Activated T-cell treated with anti-CD3 and anti-CD28 coated beads, Interleukin-2, amount 50 U/mL, for 48 hours (primary cell): ENCODE results near the gene HNRNPU.
"Not testable (repeated sequence)": the region's sequence is repeated elsewhere in the genome, so short reads cannot be mapped to it uniquely, and the experiment has no call there.

Experiments used
- DNase-seq, 2 experiments: peaks; one replicate each; pipeline ENCODE4 v3.0.0-alpha.2; 2020

HNRNPU gene

DNA sequence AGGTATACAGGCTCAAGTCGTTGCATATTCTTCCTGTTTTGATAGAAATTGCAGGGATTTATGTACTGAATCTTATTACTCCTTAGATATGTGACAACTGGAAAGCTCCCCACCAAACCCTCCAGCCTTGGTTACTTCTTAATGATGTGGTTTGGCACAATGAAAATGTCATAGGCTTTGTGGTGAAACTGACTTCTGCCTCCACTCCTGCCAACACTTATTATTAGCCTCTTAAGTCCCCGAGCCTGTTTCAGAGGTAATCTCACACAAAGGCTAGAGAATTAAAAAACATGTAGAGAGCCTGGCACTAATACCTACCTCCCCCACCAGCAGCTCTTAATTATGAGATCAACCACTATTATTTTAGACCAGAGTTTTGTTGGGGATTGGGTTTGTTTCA, 24.7 kb downstream of the HNRNPU start:
- no peak for DNase-seq

DNA sequence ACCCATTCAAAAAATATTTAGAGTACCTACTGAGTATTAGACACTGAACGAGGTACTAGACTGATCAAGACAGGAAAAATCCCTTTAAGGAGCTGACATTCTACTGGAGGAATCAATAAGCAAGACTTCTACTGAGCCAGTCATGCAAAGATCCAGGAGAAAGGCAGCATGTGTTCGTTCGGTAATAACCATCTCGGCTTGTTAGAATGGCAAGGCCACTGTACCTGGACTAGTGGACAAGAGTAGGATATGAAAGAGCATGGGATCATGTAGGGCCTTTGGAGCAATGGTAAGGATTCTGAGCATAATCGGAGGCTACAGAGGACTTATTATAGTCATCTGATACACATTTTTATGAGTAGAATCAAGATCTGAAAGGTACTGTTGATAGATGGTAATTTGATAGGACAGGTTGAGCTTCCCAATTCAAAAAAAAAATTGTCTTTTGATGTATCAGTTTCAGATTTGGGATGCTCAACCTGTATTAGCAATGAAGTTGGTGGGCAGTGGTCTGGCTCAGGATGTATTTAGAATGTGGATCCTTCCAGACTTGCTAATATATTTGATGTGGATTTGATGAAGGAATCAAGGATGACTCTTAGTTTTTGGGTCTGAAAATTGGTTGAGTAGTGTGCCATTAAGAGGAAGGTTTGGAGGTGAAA, 26.6 kb downstream of the HNRNPU start:
- no peak for DNase-seq

DNA sequence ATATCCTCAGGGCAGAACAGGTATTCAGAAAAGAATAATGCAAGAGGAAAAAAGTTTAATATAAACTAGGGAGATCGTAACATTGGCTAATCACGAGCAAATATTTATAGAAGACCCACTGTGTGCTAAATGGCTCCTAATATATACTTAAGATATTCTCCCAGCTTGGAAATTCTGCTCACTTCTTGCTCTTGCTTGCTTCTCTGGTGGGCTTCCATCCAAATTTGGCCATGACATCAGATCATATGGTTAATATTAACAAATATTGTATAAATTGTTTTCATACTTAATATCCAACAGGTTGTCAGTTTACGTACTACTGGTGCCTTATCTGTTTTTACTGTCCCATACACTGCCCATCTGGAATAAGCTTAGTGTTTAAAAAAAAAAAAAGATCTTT, 27.8 kb downstream of the HNRNPU start:
- DNase-seq: no peak

DNA sequence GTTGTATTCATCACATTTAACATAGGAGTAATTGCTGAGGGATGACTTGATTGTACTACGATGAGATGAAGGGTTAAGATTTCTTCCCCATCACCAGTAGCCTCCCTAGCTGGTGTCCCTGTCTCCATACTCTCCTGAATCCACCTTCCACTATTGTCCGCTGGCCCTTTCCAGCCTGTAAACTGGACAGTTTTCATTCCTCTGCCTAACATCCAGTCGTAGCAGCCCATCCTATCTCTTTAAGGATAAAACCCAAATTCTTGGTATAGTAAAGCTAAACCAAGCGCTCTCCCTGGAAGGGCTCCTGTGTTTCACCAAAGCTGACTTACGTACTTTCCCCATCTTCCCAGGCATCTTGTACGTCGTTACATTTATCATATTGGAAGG, 28.2 kb downstream of the HNRNPU start:
- DNase-seq: peak in 1 of 2 experiments; percentile 48

DNA sequence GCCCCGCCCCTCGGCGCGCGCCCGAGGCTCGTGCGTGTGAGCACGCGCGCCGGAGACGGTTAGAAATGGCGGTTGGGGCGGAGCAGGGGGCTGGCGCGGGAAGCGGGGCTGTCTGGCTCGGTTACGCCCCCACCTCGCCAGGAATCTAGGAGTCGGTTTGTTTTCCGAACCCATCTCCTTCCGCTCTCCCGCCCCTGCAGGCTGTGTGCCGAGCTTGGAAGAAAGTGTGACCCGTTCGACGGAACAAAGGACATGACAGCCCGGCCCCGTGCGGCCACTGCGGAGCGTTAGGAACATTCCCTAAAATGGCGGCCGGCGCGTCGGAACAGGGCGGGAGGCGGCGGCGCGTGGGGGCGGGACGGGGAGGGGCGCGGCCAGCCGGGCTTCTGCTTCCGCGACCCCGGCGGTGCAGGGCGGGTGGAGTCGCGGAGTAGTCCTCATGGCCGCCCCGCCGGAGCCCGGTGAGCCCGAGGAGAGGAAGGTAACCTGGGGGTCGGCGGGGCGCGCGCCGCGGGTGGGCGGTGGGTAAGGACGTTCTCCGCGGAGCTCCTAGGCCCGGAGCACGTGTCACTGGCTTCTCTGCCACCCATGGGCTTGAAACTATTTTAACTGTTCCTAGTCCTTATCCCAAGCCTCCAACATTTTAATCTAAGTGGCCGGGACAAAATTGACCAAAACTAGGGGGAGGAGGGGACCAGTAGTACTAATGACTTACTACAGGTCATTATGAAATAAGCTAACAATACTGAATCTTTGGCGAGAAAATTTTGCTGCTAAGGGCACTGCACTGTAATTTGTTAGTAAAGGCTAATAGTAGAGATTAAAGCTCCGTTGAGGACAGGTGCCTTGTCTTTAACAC, 28.8 kb downstream of the HNRNPU start, which contains the start of gene COX20:
Gene COX20, plus strand, starts transcription at position 383 of the 859 bp plus-strand sequence. Its CDS starts 57 bp downstream, at position 440.
- peak; percentile 93 to 94 for DNase-seq

DNA sequence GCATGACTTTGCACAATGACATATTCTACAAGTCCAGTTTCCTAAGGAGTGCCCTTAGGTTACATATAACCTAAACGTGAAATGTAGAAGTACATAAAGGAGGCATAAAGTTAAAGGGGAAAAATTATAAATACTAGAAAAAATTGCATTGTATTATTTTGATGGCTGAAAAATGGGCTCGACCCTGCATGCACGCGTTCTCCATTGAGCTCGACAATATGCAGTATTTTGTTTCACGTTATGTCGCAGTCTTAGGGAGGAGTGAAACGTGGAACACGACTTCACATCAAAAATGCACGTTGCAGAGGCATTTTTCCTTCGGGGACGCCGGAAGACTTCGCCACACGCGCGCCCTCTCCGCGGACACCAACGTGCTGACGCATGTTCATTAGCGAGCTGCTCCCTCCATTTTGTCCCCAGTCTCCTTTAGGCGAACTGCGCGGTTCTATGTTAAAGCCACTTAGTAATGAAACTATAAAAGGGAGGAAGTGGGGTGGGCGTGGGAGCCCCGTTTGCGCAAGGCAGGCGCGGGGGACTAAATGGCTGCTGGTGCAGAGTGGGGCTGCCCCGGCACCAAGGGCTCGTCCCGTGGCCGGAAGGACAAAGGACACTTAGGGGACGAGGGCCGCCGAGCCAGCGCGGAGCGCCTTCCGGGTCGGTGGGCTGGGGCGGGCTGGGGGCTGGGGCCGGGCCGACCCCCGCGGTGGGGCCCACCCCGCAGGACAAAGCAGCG, 29.6 kb downstream of the HNRNPU start:
- peak; percentile 92 to 94 for DNase-seq

DNA sequence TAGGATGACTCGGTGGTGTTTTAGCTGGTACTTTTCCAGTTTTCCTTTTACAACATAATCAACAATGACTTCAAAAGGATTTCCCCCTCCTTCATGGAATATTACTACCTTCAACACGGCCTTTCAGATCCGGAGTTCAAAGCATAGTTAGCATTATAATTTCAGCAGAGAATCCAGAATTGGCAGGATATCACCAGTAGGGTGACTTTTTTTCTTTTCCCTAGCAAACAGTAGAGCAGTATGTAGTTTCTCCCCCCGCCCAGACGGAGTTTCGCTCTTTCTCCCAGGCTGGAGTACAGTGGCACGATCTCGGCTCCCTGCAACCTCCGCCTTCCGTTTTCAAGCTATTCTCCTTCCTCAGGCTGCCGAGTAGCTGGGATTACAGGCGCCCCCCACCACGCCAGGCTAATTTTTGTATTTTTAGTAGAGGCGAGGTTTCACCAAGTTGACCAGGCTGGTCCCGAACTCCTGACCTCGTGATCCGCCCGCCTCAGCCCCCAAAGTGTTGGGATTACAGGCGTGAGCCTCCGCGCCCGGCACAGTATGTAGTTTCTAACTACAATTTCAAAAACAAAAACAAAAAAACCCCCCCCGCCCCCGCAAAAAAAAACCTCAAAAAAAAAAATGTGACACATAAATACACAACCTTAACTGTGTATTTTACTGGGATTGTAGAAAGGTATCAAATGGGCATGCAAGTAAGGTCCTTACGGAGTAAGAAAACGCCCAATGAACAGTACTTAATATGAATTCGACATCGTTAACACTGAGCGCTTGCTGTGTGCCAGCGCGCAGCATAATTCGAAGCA, 30.4 kb downstream of the HNRNPU start:
- peak; percentile 63 to 66 for DNase-seq

DNA sequence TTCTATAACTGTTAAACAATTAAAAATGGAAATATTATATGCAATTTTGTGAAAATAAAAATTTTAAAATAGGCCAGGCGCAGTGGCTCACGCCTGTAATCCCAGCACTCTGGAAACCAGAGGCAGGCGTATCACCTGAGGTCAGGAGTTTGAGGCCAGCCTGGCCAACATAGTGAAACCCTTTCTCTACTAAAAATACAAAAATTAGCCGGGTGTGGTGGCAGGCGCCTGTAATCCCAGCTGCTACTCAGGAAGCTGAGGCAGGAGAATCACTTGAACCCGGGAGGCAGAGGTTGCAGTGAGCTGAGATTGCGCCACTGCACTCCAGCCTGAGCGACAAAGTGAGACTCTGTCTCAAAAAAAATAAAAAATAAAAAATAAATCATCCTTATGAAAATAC, 31.1 kb downstream of the HNRNPU start:
- DNase-seq: not testable (repeated sequence)

DNA sequence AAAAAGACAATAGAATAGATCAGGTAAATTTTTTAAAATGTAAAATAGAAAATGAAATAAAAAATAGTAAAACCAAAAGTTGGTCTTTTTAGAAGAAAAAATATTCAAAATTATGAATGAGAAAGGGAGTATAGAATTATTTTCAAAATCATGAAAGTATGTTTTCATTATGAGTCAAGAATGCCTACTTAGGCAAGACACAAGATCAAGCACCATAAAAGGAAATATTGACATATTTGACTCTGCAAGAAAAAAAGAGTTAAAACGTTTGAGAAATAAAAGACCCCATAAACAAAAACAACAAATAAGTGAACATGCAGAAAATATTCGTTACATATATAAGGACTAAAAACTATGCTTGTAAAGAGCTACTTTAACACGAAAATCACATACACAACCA, 33.7 kb downstream of the HNRNPU start:
- no peak for DNase-seq

DNA sequence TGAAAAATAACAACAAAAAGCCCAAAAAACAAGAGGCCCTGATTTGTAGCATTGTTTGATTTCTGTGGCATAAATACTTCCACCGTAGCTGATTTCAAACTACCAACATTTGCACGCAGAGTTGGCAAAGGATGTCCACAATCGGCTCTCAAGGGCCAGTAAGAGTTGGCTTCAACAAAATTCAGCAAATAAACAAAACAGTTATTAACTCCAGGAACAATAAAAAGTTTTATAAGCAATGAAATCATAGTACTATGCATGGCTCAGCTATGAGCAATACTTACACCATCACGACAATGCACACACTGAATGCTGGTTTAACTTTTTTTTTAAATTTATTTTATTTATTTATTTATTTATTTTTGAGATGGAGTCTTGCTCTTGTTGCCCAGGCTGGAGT, 37.6 kb downstream of the HNRNPU start:
- DNase-seq: no peak

DNA sequence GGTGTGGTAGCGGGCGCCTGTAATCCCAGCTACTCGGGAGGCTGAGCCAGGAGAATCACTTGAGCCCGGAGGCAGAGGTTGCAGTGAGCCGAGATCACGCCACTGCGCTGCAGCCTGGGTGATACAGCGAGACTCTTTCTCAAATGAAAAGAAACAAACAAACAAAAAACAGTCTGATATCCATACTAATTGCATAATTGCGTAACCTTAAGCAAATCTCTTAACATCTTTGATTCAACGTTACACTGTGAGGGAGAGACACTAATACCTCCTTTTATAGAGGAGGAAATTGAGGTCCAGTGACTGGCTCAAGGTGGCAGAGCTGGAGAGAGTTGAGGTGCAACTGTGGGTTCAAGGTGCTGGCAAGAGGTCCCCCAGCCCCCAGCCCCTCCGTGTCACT, 41.5 kb downstream of the HNRNPU start:
- DNase-seq: no peak

DNA sequence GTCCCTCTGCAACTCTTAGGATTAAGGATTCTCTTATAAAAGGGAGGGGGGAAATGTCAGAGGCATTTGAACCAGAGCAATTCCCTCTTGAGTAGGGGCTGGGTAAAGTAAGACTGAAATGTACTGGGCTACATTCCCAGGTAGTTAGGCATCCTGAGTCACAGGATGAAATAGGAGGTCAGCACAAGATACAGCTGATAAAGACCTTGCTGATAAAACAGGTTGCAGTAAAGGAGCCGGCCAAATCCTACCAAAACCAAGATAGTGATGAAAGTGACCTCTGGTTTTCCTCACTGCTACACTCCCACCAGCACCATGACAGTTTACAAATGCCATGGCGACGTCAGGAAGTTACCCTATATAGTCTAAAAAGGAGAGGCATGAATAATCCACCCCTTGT, 43.2 kb downstream of the HNRNPU start:
- DNase-seq: no peak

DNA sequence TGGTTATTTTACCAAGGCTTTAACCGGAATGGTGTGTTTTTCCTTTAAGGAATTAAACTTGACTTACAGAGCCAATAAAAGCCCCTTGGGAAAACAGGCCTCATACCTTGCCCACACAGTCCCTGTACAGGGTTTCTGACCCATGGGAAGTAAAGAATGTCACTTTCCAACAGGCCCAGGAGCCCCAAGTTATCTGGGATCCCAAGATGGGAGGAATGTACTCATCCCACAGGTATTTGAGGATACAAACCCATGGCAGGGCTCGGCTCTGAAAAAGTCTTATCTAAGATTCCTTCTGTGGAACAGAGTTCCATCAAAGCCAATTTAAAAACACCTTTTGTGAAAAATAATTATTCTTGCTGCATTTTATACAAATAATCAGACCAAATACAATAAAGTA, 44.2 kb downstream of the HNRNPU start:
- DNase-seq: no peak

DNA sequence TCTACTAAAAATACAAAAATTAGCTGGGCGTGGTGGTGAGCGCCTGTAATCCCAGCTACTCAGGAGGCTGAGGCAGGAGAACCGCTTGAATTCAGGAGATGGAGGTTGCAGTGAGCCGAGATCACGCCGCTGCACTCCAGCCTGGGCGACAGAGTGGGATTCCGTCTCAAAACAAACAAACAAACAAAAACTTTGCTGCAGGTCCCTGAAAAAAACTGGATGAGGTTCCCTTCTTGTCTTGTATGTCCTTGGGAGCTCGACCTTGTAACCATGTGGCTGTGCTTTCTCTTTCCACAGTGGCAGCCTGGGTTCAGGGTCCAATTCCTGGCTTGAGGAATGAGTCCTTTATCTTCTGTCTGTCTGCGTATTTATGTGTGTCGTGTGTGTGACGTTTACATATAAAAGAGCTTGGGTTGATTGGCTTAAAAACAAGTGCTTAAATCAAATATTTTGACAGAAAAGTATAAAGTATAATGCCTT, 46.9 kb downstream of the HNRNPU start:
- DNase-seq: no peak

DNA sequence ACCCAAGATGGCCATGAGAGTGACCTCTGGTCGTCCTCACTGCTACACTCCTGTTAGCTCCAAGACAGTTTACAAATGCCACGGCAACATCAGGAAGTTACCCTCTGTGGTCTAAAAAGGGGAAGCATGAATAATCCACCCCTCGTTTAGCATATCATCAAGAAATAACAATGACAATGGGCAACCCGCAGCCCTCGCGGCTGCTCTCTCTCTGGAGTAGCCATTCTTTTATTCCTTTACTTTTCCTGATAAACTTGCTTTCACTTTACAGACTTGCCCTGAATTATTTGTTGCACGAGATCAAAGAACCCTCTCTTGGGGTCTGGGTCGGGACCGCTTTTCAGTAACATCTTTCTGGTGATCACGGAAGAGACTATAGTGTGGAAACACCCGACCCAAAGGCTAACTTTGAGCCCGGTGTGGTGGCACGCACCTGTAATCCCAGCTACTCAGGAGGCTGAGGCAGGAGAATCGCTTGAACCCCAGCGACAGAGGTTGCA, 48.7 kb downstream of the HNRNPU start:
- no peak for DNase-seq

DNA sequence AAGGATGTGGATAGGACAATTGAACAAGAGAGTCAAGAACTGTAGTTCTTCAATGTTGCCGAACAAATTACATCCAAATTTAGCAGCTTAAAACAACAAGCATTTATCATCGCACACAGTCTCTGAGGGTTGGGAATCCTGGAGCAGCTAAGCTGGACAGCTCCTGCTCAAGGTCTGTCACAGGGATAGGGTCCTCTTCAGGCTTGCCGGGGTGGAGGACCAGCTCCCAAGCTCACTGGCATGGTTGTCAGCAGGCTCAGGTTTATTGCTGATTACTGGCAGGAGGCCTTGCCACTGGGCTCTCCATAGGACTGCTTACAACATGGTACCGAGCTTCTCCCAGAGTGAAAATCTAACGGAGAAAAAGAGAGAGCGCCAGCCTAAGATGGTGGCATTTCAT, 51.0 kb downstream of the HNRNPU start:
- DNase-seq: no peak

DNA sequence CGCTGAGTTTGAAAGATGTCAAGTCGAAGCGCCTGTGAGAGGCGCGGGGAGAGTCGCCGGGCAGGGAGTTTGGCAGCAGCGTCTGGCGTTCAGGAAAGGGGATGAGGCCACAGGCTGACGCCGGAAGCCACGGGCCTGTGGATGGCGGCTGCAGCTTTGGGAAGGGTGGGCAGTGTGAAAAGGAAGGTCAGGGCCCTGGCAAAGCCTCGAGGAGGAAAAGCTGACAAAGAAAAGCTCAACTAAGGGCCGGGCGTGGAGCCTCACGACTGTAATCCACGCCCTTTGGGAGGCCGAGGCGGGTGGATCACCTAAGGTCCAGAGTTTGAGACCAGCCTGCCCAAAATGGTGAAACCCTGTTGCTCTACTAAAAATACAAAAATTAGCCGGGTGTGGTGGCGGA, 54.1 kb downstream of the HNRNPU start:
- DNase-seq: no peak

DNA sequence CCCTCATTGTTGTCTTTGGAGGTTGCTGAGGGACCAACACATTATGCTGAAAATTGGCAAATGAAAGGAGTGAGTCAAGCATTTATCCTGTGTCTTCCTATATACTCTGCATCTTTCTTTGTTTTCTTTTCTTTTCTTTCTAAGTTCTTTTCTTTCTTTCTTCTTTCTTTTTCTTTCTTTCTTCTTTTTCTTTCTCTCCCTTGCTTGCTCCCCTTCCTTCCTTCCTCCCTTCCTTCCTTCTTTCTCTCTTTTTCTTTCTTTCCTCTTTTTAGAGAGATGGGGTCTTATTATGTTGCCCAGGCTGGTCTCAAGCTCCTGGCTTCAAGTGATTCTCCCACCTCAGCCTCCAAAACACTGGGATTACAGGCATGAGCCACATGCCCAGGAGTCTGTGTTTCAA, 57.2 kb downstream of the HNRNPU start:
- no peak for DNase-seq

DNA sequence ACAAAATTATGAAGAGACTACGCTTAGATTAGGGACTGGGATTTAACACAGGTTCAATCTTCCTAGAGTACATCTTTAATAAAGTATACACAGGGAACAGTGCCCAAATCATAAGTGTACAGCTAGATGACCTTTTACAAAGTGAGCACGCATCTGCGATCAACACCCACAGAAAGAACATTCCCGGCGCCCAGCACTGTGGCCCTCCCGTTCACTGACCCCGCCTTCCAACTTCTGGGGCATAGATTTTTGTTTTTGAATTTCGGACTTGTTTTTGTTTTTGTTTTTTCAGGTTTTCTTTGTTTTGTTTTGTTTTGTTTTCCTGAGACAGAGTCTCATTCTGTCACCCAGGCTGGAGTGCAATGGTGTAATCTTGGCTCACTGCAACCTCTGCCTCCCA, 59.5 kb downstream of the HNRNPU start:
- DNase-seq: no peak

DNA sequence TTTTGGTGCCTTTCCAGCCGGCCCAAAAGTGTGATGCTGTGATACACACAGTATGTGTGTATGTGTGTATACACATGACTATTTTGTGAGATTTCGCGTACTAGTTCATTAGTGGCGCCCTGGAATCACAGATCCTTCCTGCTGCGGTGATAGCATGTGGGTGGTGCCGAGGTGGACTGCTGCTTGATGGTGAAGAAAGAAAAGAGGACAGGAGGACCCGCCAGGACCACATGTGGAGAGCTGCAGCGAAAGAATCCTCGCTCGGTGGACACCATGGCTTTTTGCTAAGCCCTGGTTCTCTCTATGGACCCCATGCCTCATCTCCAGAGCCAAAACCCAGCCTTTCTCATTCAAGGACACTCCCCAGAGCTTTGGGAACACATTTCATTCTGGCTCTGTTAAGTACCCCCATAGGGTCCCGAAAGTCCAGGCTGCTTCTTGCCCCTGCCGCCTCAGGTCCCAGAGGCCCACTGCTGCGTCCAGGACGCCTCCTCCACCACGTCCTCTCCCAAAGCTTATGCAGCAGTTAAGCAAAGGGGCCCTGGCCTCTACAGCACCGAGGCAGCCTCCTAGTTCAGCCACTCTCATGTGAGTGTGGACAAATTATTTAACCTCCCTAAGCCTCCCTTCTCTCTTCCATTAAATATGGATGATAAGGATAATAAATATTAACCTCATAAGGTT, 61.6 kb downstream of the HNRNPU start:
- no peak for DNase-seq

DNA sequence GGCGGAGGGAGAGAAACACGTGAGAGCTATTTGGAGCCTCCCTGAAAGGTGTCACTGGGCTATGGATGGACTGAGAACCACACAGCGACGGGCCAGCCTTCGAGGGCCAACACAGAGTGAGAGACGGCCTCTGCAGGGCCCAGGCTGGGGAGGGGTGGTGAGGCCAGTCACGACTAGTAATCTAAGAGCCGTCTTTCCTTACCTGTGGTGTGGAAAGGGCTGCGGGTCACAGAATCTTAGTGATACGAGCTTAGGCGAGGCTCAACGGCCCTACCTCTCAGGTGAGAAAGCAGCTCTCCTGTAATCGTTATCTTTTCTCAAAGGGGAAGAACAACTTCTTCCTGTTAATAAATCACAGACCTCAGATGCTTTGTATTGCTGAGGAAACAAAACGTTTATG, 62.3 kb downstream of the HNRNPU start:
- no peak for DNase-seq

DNA sequence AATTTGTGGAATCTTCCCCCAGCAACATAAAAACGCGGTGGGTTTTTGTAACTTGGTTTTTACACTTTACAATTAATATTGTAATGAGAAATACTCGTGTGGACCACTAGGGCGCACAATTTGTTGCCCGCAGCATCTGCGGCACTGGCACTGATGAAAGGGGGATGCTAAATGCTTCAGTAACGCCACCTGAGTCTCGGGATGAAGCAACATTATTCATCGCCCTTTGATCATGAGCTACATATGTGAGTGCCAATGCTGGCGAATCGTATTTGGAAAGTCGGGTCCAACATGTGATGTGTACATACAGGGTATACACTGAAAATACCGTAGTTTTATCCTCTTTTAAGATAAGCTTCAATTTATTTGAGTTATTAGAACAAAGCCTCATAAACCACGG, 63.1 kb downstream of the HNRNPU start:
- DNase-seq: peak; percentile 47 to 54
